Ramos (cell line): ENCODE data around the gene CEMIP.
"Not testable (repeated sequence)": the region's sequence is repeated elsewhere in the genome, so short reads cannot be mapped to it uniquely, and the experiment has no call there.

Experiments used
- in situ Hi-C: fragments of 300-500 bp; cut with MboI; formaldehyde crosslinking; loops from one replicate; pipeline ENCODE4 v1.14.3; 2022; ENCODE audit warnings: low sequenced_read_pairs; ENCODE audit not compliant: unreplicated experiment

The CEMIP gene

DNA sequence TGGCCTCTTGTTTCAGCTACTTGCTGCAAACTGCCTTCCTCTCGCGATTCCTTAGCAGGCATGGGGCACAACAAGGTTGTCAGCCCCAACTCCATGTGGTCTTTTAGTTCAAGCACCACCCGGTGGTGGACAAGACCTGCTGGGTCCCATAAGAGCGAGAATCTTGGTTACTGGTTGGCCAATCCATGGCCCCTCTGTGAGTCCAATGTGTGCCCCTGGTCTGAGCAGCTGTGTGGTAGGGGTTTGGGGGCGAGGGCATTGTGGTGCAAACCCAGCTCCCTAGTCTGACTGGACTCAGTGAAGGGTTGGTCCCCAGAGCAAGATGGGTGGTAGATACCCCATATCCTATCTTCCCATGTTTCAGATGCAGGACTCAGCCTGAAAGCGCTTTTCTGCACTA, 161.7 kb downstream of the CEMIP start:
- in situ Hi-C loops = no loop called here

DNA sequence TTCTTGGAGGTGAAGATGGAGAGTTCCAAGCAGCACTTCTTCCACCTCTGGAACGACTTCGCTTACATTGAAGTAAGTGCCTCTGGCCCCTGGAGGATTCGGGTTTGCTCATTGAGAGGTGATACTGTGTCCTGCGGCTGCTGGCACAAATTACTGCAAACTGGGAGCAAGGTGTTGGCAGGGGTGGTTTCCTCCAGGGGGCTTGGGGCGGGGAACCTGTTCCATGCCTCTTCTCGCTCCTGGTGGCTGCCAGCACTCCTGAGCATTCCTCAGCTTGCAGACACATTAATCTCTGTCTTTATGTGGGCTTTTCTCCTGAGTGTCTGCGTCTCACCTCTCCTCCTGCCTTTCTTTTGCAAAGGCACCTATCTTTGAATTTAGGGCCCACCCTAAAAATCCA, 163.1 kb downstream of the CEMIP start:
- in situ Hi-C loops = no loop called here

DNA sequence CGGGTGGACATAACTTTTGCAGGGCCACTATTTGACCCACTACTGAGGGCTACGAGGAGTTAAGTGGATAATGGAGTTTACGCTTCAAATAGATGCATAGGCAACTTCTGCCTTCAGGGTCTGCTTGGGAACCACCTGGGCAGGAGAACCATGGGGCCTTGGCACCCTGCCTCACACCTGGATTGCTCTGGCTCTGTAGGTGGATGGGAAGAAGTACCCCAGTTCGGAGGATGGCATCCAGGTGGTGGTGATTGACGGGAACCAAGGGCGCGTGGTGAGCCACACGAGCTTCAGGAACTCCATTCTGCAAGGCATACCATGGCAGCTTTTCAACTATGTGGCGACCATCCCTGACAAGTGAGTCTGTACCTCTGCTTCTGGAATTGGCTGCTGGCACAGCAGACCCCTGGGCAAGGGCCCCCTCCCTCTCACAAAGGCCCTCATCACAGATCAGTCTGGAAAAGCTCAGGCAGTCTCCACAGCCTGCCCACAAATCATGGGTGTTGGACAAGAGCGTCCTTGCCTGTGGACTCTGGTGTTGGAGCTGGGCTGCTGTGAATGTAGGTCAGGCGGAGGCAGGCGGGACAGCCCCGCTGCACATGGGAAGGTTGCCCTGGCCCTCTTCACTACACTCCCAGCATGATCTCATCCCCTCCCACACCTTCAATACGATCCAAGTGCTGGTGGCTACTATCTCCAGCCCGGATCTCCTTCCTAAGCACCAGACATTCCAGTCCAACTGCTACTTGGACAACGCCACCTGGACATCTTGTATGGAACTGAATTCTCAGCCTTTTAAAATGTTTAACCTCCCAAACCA, 163.8 kb downstream of the CEMIP start:
- in situ Hi-C loops = no loop called here

DNA sequence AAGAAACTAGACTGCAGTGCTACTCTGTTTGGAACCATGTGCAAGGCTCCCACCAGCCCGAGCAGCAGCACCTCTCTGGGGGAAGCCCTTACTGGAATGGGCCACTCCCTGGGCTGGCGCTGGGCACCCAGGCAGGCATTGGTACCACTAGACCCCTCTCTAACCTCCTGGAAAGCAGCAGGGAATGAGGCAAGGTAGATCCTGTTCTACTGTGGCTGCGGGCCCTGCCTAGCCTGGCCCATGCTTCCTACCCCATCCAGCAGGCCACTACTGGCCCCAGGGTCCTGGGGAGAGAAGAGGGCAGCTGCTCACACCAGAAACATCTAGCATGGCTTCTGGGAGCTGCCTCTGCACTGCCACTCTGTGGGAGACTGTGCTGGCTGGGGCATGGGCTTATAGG, 165.6 kb downstream of the CEMIP start:
- in situ Hi-C loops = no loop called here

DNA sequence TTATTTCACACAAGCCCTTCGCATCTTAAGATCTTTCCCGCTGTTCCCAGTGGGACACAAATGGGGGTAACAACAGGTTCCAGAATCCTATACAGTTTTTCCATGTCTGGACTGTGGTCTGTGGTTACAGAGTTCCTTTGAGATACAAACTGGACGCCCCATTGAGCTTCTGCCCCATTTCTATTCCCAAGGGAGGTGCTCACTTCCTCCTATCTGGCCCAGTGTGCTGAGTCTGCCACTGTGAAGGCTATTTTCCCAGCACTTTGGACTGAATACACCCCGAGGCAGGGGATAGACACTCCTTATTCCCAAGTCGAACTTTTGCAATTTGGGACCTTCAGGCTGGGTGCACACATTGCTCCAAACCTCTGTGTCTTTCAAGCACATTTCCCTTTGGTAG, 166.4 kb downstream of the CEMIP start:
- in situ Hi-C loops = no loop called here

DNA sequence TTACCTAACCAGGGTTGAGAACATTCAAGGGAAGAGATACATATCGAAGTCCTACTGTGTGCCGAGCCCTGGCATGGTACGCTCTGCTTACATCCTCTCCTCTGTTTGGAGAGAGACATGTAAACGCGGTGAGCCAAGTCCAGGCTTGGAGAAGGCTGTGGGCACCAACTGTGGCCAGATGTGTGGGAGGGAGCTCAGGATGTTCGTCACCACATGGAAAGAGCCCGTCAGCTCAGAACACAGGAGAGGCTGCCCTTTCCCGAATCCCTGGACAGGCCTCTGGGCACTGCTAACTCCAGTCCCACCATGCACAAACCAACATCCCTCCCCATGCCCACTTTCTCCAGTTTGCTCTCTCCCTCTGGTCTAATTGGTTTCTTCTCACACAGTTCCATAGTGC, 167.4 kb downstream of the CEMIP start:
- in situ Hi-C loops = no loop called here

DNA sequence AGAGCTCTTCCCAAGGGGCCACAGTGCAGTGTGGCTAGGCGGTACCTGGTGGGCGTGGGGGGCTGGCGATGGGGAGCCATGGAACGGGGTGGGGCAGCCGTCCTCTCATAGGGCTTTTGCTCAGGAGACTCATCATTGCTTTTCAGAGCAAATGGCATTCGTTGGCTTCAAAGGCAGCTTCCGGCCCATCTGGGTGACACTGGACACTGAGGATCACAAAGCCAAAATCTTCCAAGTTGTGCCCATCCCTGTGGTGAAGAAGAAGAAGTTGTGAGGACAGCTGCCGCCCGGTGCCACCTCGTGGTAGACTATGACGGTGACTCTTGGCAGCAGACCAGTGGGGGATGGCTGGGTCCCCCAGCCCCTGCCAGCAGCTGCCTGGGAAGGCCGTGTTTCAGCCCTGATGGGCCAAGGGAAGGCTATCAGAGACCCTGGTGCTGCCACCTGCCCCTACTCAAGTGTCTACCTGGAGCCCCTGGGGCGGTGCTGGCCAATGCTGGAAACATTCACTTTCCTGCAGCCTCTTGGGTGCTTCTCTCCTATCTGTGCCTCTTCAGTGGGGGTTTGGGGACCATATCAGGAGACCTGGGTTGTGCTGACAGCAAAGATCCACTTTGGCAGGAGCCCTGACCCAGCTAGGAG, 169.6 kb downstream of the CEMIP start:
- in situ Hi-C loops = no loop called here

DNA sequence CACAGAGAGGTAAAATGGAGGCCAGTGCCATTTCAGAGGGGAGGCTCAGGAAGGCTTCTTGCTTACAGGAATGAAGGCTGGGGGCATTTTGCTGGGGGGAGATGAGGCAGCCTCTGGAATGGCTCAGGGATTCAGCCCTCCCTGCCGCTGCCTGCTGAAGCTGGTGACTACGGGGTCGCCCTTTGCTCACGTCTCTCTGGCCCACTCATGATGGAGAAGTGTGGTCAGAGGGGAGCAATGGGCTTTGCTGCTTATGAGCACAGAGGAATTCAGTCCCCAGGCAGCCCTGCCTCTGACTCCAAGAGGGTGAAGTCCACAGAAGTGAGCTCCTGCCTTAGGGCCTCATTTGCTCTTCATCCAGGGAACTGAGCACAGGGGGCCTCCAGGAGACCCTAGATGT, 170.6 kb downstream of the CEMIP start:
- in situ Hi-C loops = no loop called here

DNA sequence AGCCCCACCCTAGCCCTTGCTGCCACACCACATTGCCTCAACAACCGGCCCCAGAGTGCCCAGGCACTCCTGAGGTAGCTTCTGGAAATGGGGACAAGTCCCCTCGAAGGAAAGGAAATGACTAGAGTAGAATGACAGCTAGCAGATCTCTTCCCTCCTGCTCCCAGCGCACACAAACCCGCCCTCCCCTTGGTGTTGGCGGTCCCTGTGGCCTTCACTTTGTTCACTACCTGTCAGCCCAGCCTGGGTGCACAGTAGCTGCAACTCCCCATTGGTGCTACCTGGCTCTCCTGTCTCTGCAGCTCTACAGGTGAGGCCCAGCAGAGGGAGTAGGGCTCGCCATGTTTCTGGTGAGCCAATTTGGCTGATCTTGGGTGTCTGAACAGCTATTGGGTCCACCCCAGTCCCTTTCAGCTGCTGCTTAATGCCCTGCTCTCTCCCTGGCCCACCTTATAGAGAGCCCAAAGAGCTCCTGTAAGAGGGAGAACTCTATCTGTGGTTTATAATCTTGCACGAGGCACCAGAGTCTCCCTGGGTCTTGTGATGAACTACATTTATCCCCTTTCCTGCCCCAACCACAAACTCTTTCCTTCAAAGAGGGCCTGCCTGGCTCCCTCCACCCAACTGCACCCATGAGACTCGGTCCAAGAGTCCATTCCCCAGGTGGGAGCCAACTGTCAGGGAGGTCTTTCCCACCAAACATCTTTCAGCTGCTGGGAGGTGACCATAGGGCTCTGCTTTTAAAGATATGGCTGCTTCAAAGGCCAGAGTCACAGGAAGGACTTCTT, 171.3 kb downstream of the CEMIP start:
- in situ Hi-C loops = no loop called here

DNA sequence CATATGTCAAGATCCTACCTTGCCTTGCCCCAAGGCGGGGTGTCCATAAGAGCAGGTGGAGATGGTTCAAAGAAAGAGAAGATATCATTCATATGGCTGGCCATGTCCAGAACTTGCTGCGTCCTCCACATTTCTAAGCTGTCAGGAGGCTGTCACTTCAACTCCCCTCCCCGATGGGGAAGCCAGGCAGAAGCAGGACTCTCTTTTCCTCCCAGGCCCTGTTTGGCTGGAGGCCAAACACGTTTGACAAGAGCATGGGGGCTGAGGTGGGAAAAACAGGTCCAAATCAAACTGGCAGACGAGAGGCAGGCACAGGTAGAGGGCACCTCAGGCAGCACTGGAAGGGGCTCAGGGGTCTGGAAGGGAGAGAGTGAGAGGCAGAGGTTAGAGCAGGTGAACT, 172.8 kb downstream of the CEMIP start:
- in situ Hi-C loops = no loop called here

DNA sequence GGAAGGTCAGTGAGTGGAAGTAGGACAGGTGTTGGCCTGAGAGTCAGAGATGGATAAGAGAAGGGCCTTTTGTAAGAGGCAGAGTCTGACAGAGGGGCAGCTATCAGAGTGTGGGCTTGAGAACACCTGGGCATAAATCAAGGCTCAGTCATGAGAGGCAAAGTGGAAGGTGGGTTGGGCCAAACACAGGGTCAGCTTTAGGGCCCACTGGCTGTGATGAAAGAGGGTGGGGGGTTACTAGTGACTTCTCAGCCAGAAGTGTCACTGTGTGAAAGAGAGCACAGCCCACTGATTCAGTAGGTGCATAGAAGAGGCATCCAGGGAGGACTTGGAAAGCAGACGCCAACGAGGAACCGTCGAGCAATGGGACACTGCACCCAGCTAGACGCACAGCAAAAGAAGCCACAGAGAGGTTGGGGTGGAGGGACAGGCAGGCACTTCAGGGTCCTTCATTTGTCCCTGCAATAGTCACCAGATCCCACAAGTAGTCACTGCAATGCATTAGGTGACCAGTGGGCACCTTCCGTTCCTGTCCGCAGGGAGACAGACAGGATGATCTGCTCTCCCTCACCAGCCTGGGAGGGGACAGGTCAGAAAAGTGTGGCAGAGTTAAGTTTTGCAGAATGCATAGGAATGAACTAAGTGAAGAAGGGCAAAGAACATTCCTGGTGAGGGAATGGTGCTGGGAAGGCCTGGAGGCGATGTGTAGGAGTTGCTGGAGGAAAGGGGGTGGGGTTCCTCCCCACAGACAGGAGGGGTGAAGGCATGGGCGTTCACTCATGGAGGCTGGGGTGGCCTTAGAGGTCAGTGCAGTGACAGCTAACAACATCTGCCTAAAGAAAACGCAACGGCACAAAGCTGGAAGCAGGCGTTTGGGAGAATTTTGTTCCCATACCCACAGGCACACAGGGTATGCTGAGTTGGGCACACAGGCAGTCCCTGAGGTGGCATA, 174.1 kb downstream of the CEMIP start:
- in situ Hi-C loops = no loop called here

DNA sequence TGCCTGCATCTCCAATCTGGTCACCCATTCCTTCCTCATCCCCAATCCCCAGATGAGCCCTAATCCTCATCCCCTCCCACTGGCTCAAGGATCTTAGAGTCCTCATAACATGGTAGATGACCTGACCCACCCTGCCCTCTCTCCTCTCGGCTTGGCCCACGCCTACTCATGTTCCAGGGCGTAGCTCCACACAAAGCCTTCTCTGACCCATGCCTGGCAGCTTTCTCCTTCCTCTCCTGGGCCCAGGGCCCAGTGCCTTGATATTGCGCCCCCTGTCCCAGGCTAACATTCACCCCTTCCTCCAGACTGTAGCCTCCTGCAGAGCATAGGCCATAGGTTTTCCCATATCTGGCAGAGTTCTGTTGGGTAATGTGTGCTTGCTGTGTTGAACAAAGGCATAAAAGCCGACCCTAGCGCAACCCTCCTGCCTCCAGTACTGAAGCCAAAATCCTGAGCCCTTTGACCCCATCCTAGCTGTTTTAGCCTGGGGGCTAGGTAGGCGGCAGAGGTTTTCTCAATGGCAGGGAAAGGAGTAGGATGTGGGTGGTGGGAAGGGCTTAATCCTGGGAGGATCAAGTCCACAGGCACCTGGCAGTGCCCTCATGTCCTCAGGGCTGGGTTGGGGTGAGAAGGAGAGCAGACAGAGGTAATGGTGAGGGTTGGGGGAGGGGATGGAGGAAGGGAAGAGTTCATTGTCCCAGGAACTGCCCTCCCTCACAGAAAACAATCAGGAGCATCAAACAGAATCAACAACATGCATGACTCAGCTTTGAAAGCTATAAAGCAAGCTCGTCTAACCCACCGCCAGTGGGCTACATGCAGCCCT, 175.0 kb downstream of the CEMIP start:
- in situ Hi-C loops = no loop called here

DNA sequence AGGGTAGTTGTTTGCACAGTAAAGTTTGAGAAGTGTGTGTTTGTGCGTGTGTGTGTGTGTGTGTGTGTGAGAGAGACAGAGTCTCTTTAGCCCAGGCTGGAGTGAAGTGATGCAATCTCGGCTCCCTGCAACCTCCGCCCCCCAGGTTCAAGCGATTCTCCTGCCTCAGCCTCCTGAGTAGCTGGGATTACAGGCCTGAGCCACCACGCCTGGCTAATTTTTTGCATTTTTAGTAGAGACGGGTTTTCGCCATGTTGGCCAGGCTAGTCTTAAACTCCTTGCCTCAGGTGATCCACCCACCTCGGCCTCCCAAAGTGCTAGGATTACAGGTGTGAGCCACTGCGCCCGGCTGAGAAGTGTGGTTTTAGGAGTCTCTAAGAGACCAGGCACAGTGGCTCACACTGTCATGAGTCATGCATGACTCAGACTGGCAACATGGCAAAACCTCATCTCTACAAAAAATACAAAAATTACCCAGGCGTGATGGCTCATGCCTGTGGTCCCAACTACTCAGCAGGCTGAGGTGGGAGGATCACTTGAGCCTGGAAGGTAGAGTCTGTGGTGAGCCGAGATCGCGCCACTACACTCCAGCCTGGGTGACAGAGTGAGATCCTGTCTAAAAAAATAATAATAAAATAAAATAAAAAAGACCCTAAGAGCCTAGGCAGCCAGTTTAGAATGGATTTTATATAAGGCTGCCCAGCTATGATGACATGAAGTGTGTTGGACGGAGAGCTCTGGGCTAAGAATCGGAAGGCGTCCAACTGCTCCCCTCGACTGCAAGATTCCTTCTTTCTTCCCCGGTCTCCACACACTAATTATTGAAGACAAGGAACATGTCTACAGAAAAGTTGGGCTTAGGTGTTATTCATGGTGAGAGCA, 176.6 kb downstream of the CEMIP start:
- in situ Hi-C loops = not testable (repeated sequence)

DNA sequence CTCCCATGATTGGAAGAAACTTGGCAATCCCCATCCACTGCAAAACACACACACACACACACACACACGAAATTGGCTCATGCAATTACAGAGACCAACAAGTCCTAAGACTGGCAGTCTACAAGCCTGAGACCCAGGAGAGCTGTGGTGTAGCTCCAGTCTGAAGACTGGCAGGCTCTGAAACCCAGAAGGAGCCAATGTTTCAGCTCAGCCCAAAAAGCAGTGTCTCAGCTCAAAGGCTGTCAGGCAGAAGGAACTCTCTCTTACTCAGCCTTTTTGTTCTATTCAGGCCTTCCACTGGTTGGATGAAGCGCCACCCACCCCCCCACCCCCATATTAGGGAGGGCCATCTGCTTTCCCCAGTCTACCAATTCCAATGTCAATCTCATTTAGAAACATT, 178.4 kb downstream of the CEMIP start:
- in situ Hi-C loops = no loop called here

DNA sequence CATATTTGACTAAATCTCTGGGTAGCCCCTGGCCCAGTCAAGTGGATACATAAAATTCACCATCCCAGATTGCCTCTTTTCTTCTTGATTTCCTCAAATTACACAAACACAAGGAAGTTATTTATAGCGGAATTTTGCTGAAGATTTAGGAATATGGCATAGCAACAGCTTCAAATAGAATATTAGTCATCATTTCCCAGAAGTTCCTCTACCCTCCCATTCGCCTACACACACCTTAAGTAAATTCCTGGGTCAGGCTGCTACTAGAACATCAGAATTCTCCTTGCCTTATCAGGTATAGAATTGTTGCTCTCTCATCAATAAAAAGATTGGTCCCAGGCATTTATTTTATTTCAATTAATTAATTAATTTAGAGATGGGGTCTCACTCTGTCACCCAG, 178.8 kb downstream of the CEMIP start:
- in situ Hi-C loops = no loop called here

DNA sequence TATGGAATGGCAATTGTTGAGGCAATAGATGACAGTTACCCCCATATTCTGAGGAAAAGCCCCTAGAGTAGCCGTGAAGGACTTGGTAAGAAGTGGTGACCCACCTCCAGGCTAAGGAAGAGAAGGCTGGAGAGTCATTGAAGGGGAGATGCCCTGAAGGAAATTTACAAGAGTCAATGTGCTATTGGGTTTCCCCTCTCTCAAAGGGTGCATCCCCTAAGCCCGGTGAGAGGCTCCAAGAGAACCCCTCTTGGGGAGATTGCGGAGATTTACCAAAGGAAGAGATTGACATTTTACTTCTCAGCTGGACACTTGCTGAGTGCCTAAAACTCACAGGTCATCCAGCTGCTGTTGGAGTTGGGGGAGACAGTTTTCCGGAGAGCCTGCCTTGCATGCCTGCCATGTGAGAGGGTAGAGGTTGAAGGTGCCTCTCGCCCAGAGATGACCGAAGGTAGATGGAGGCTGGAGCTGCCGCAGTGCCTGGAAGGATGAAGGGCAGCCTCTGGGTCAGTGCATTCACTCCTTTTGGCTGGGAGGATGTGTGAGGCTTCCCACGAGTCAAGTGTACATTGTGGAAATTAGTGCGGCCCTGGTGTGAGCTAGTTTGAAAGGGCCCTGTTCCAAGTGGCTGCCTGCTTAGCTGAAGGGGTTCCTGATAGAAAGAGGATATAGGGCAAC, 179.8 kb downstream of the CEMIP start:
- in situ Hi-C loops = no loop called here

DNA sequence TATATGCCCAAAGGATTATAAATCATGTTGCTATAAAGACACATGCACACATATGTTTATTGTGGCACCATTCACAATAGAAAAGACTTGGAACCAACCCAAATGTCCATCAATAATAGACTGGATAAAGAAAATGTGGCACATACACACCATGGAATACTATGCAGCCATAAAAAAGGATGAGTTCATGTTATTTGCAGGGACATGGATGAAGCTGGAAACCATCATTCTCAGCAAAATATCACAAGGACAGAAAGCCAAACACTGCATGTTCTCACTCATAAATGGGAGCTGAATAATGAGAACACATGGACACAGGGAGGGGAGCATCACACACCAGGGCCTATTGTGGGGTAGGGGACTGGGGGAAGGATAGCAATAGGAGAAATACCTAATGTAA, 186.3 kb downstream of the CEMIP start:
- in situ Hi-C loops = not testable (repeated sequence)
